Suprapubic skin (tissue), 4 donors: Measurements from ENCODE around the gene CAND1. TPM values are rescaled to one million over a fixed set of nuclear protein-coding genes. Genes with fewer than 3 reads are reported as not detected.

Experiments used
- DNase-seq, 2 donors: peaks; one replicate each; pipeline ENCODE4 v3.0.0-alpha.2; 2019; ENCODE audit warnings: low spot score in 2 of 2
- H3K27ac ChIP-seq: fragments of 200-600 bp; sonication (generic); one replicate; pipeline ENCODE4 v1.5.1; 2019
- H3K27me3 ChIP-seq: fragments of 200-600 bp; sonication (generic); one replicate; pipeline ENCODE4 v1.5.1; 2019
- H3K36me3 ChIP-seq: fragments of 200-600 bp; sonication (generic); one replicate; pipeline ENCODE4 v1.5.1; 2019
- H3K4me1 ChIP-seq: fragments of 200-600 bp; sonication (generic); one replicate; pipeline ENCODE4 v1.5.1; 2019
- H3K4me3 ChIP-seq: fragments of 200-600 bp; sonication (generic); one replicate; pipeline ENCODE4 v1.5.1; 2019; ENCODE audit warnings: mild to moderate bottlenecking
- H3K9me3 ChIP-seq: fragments of 200-600 bp; sonication (generic); one replicate; pipeline ENCODE4 v1.5.1; 2019
- EP300 ChIP-seq: sonication (generic); formaldehyde crosslinking; IDR thresholded peaks from one replicate; pipeline ENCODE4 v1.6.1; 2017; ENCODE audit warnings: antibody characterized with exemption
- POLR2A ChIP-seq, 2 donors: fragments of 450-650 bp; IDR thresholded peaks; one replicate each; pipeline ENCODE4 v1.6.1; 2017; ENCODE audit warnings: antibody characterized with exemption in 2 of 2, mild to moderate bottlenecking in 2 of 2, moderate library complexity in 2 of 2
- POLR2AphosphoS5 ChIP-seq, 3 donors: sonication (generic); formaldehyde crosslinking; IDR thresholded peaks; one replicate each; pipeline ENCODE4 v1.6.1; 2017; ENCODE audit warnings: antibody characterized with exemption in 3 of 3
- WGBS: methylation state at CpG from one replicate; pipeline ENCODE4 v1.1.5; 2018; 5-methylcytosine and 5-hydroxymethylcytosine counted together
- total RNA-seq, 4 donors: library from RNA; depleted of rRNA; stranded (reverse); fragments of >200 nt; gene quantifications; one replicate each; pipeline ENCODE4 v1.1.0, GENCODE V29; 2016
- TF ChIP-seq, protein P1 (sequence below), 2 donors: fragments of 200-600 bp in 1 of 2; fragments of 450-650 bp in 1 of 2; sonication (generic) in 1 of 2; IDR thresholded peaks; one replicate each; pipeline ENCODE4 v1.5.1; 2016 to 2019; ENCODE audit warnings: antibody characterized with exemption in 2 of 2, mild to moderate bottlenecking in 1 of 2, moderate library complexity in 1 of 2

CAND1 gene
- total RNA-seq, 4 donors from 2014 or later = 62.9 to 131 (median 72.3) TPM

DNA sequence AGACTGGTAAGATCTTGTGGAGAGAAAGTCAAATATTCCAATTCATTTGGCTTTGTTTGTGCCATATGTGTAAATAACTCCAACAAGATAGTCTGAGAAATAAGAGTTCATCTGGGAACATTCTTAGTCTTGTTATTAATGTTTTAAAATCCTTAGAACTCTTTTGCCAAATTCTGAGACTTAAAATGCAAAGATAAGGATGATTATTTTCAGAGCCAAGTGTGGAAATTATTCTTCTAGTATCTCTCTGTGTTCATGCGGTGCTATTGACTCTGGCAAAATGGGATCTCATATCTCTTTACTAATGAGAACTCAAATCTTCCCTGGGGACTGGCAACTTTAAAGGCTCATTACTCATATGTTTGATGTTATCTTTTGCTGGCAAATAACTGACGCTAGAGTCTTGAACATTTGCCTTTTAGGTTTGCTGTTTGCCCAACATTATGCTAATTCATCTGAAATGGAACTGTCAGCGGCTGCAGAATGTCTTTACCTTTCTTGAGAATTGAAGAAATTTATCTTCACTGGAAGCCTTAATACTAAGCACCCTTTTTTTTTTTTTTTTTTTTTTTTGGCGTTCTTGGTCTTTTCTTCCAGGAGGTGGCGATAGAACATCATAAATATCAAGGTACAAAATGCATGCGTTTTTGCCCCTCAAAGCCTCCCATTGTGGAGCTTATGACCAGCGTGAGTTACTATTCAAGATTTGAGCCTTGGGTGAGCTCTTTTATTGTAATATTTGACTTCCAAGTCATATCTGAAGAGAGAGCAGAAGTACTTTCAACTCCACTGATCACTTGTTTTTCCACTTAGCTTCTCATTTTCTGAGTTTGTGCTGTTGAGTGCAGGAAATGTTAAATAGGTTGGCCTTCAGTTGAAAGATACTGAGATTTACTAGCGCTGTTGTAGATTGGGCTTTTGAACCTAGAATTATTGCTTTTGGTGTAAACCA is 86.5 kb downstream of the CAND1 start:
- no peak for DNase-seq
- WGBS = 6% methylated on average over 8 of the region's 8 CpGs
- Histone ChIP-seq H3K27me3 (no peaks in the 10 kb centered on the region), H3K9me3 (no peaks in the 10 kb centered on the region), H3K4me3 (no peak overlapping the region), H3K27ac (no peak overlapping the region), H3K4me1 (peaks cover 36% of the 10 kb centered on the region), H3K36me3 (no peaks in the 10 kb centered on the region)
- no peak for TF ChIP-seq EP300
- no peak for TF ChIP-seq POLR2A (IDR thresholded peaks at IDR 0.05)
- TF ChIP-seq, protein P1, sequence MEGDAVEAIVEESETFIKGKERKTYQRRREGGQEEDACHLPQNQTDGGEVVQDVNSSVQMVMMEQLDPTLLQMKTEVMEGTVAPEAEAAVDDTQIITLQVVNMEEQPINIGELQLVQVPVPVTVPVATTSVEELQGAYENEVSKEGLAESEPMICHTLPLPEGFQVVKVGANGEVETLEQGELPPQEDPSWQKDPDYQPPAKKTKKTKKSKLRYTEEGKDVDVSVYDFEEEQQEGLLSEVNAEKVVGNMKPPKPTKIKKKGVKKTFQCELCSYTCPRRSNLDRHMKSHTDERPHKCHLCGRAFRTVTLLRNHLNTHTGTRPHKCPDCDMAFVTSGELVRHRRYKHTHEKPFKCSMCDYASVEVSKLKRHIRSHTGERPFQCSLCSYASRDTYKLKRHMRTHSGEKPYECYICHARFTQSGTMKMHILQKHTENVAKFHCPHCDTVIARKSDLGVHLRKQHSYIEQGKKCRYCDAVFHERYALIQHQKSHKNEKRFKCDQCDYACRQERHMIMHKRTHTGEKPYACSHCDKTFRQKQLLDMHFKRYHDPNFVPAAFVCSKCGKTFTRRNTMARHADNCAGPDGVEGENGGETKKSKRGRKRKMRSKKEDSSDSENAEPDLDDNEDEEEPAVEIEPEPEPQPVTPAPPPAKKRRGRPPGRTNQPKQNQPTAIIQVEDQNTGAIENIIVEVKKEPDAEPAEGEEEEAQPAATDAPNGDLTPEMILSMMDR (IDR thresholded peaks at IDR 0.05) = peak; percentile 14 to 27

DNA sequence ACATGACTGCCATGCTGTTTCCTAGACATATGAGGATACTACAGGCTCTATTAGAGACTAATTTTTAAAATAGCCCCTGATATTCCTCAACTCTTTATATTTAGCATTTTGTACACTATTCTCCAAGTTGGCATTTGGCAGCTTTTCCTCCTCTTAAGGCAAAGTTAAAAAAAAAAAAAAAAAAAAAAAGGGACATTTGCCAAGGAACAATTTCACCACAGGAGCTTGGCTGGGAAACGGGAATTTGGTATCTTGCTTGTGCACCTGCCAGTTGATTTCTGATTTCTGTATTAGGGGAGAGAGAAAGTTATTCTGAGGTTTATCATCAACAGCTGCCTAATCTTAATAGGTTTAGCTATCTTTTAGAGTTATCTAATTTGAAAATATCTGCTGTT is 87.2 kb downstream of the CAND1 start:
- H3K4me1 ChIP-seq = peaks cover 36% of the 10 kb centered on the region
- 44% methylated on average over 1 of the region's 1 CpG for WGBS
- TF ChIP-seq POLR2A (IDR thresholded peaks at IDR 0.05) (no peak), POLR2AphosphoS5 (IDR thresholded peaks at IDR 0.05) (no peak), EP300 (no peak)
- TF ChIP-seq, protein P1 (IDR thresholded peaks at IDR 0.05) = no peak
- DNase-seq = no peak
- H3K27ac ChIP-seq = no peak overlapping the region
- H3K9me3 ChIP-seq = no peaks in the 10 kb centered on the region
- no peak overlapping the region for H3K4me3 ChIP-seq
- no peaks in the 10 kb centered on the region for H3K27me3 ChIP-seq
- H3K36me3 ChIP-seq = no peaks in the 10 kb centered on the region

DNA sequence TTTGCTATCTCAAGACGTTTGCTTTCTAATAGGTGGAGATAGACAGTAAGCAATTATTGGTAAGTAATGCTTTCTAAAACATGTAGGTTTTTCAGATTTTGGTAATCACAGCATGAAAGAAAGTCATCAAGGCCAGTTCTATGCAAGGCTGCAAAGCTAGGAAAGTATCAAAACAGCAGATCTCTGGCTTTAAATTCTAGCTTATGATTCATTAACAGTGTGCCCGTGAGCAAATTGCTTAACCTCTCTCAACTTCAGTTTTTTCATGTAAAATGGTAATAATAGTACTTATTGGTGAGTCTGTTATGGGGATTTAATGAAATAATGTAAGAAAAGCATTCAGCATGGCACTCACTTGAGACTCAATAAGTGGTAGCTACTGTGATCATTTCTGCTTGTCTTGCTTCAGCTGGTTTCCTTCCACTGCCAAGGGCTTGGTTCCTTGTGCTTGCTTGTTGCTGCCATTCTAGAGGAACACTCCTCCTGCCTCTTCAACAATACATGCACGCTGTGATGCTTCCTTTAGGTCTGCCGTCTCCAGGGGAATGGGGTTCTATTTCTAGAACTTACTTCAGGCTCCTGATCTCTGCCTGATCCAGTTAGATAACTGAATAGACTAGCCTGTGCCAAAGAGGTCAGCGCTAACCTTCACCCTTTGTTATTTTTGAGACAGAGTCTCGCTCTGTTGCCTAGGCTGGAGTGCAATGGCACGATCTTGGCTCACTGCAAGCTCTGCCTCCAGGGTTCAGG is 88.4 kb downstream of the CAND1 start:
- Histone ChIP-seq H3K4me1 (peaks cover 36% of the 10 kb centered on the region), H3K36me3 (no peaks in the 10 kb centered on the region), H3K9me3 (no peaks in the 10 kb centered on the region), H3K27ac (no peak overlapping the region), H3K4me3 (no peak overlapping the region), H3K27me3 (no peaks in the 10 kb centered on the region)
- DNase-seq = no peak
- WGBS = 60% methylated on average over 7 of the region's 7 CpGs
- TF ChIP-seq EP300 (no peak), POLR2AphosphoS5 (IDR thresholded peaks at IDR 0.05) (no peak), POLR2A (IDR thresholded peaks at IDR 0.05) (no peak)
- TF ChIP-seq, protein P1 (IDR thresholded peaks at IDR 0.05) = no peak

DNA sequence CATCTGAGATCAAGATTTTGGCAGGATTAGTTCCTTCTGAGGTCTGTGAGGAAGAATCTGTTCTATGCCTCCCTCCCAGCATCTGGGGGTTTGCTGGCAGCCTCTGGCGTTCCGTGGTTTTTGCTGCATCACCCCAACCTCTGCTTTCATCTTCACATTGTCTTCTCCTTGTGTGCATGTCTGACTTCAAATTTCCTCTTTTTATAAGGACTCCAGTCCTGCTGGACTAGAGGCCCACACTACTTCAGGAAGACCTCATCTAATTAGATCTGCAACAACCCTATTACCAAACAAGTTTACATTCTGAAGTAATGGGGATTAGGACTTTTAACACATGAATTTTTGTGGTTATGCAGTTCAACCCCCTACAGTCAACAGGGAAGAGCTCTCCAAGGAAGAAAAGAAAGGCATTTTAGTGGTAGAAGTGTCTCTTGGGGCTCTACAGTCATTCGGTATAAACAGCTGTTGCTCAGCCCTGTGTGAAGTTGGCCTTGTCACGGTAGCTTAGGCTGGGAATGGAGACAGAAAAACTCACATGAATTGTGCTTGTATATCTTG is 89.7 kb downstream of the CAND1 start:
- no peak for DNase-seq
- H3K9me3 ChIP-seq = no peaks in the 10 kb centered on the region
- WGBS = 48% methylated on average over 4 of the region's 4 CpGs
- H3K27ac ChIP-seq = no peak overlapping the region
- H3K36me3 ChIP-seq = no peaks in the 10 kb centered on the region
- H3K4me3 ChIP-seq = no peak overlapping the region
- no peaks in the 10 kb centered on the region for H3K27me3 ChIP-seq
- H3K4me1 ChIP-seq = peaks cover 36% of the 10 kb centered on the region
- no peak for TF ChIP-seq POLR2A (IDR thresholded peaks at IDR 0.05)
- TF ChIP-seq, protein P1 (IDR thresholded peaks at IDR 0.05) = no peak

DNA sequence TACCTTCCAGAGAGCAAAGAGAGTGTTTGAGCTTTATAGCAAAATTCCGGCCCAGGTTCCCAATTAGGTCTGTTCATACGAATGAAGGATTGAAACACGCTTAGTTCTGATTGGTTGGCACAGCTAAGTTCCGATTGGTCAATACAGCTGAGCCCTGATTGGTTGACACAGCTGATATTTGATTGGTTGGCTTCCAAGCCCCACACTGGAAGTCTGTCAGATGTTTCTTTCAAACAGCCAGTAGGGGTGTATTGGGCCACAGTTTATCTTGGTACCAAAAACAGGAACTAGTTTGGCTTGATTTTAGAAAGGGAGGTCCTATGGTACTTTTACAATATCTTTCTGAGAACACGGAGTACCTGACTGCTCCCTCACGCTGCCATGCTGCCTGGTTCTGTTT is 93.4 kb downstream of the CAND1 start:
- no peaks in the 10 kb centered on the region for H3K27me3 ChIP-seq
- TF ChIP-seq EP300 (no peak), POLR2A (IDR thresholded peaks at IDR 0.05) (no peak)
- TF ChIP-seq, protein P1 (IDR thresholded peaks at IDR 0.05) = no peak
- 81% methylated on average over 6 of the region's 6 CpGs for WGBS

More for the DNA sequence above, 93.4 kb downstream of the CAND1 start:
- no peak overlapping the region for H3K4me3 ChIP-seq
- H3K9me3 ChIP-seq = no peaks in the 10 kb centered on the region
- H3K4me1 ChIP-seq = peaks cover 8% of the 10 kb centered on the region
- no peak overlapping the region for H3K27ac ChIP-seq
- H3K36me3 ChIP-seq = no peaks in the 10 kb centered on the region
- DNase-seq = no peak
